ENCODE results near the gene FUCA1. TPM values are rescaled to one million over a fixed set of nuclear protein-coding genes. Genes with fewer than 3 reads are reported as not detected.

Gene FUCA1
- total and polyA plus RNA-seq, 10 of the 15 experiments (the other 5 are each of a cell fraction or from before 2014, with no cell fraction given) = 33.3 to 117 (median 52.6) TPM

DNA sequence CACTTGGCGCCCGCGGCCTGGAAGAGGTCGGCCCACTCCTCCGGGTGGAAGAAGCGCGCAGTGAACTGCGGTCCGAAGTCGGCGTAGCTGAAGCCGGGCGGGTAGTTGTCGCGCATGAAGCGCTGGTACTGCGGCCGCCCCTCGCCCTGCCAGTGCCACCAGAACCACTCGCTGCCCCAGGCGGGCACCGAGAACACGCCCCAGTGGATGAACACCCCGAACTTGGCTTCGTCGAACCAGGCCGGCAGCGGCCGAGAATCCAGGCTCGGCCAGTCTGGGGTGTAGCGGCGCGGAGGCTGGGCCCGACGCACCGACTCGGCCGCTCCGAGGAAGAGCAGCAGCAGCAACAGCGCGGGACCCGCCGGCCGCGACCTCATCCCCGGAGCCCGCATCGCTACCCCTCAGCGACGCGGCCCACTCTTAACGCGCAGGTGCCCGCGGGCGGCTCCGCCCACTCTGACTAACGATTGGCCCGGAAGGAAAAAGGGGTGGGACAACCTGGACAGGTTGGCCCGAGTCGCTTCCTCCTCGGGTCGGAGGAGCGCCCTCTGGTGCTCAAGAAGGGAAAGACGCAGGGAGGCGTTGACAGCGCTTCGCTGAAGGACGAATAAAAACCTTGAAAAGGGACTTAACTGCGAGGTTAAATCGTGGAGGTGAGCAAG lies at the start of gene FUCA1 (continued):
- TF ChIP-seq LARP7 (IDR thresholded peaks at IDR 0.05) = peak; percentile 89
- TF ChIP-seq SMAD5 (IDR thresholded peaks at IDR 0.05; ENCODE audit: low read depth) = 0 out of 2 replicates have a peak, but pooled peaks have one; percentile 28
- TF ChIP-seq, protein P1, sequence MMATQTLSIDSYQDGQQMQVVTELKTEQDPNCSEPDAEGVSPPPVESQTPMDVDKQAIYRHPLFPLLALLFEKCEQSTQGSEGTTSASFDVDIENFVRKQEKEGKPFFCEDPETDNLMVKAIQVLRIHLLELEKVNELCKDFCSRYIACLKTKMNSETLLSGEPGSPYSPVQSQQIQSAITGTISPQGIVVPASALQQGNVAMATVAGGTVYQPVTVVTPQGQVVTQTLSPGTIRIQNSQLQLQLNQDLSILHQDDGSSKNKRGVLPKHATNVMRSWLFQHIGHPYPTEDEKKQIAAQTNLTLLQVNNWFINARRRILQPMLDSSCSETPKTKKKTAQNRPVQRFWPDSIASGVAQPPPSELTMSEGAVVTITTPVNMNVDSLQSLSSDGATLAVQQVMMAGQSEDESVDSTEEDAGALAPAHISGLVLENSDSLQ (IDR thresholded peaks at IDR 0.05) = peak; percentile 27; the same call in 1 of the 2 replicates
- TF ChIP-seq SMC3 (IDR thresholded peaks at IDR 0.05; ENCODE audit: borderline replicate concordance, low read length) = peak; percentile 79
- no peak for TF ChIP-seq SMARCA5 (IDR thresholded peaks at IDR 0.05)
- TF ChIP-seq ATF7 (IDR thresholded peaks at IDR 0.05; ENCODE audit: low read depth) = no peak
- TF ChIP-seq NFIC (IDR thresholded peaks at IDR 0.05; ENCODE audit: low read depth, low read length) = no peak
- no peak for TF ChIP-seq ZNF622 (IDR thresholded peaks at IDR 0.05)
- 0 out of 2 replicates have a peak, but pooled peaks have one; percentile 3 for TF ChIP-seq TCF12 (IDR thresholded peaks at IDR 0.05; ENCODE audit: low read depth, low read length)
- TF ChIP-seq NR2C2 (IDR thresholded peaks at IDR 0.05; ENCODE audit: borderline replicate concordance, control insufficient read depth, insufficient read length, low read depth) = no peak
- peak; percentile 53 to 63; a peak in 2 of 4 replicates for TF ChIP-seq BHLHE40 (IDR thresholded peaks at IDR 0.05; ENCODE audit: borderline replicate concordance in 1 of 2, low read depth in 2 of 2, low read length in 1 of 2)
- TF ChIP-seq HCFC1 (IDR thresholded peaks at IDR 0.05; ENCODE audit: low read length) = no peak
- TF ChIP-seq, protein P2, sequence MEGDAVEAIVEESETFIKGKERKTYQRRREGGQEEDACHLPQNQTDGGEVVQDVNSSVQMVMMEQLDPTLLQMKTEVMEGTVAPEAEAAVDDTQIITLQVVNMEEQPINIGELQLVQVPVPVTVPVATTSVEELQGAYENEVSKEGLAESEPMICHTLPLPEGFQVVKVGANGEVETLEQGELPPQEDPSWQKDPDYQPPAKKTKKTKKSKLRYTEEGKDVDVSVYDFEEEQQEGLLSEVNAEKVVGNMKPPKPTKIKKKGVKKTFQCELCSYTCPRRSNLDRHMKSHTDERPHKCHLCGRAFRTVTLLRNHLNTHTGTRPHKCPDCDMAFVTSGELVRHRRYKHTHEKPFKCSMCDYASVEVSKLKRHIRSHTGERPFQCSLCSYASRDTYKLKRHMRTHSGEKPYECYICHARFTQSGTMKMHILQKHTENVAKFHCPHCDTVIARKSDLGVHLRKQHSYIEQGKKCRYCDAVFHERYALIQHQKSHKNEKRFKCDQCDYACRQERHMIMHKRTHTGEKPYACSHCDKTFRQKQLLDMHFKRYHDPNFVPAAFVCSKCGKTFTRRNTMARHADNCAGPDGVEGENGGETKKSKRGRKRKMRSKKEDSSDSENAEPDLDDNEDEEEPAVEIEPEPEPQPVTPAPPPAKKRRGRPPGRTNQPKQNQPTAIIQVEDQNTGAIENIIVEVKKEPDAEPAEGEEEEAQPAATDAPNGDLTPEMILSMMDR (IDR thresholded peaks at IDR 0.05 in 2 of 3, conservative IDR thresholded peaks at IDR 0.05 in 1 of 3; ENCODE audit: control insufficient read depth in 2 of 3, extremely low read depth in 1 of 3, insufficient read depth in 1 of 3, low read depth in 3 of 3, low read length in 3 of 3) = peak; percentile 94 to 96 (median 96)
- no peak for TF ChIP-seq MTA3 (IDR thresholded peaks at IDR 0.05; ENCODE audit: borderline replicate concordance, low read length)
- TF ChIP-seq GABPA (IDR thresholded peaks at IDR 0.05; ENCODE audit: low read depth) = no peak
- no peak for TF ChIP-seq ZSCAN29 (IDR thresholded peaks at IDR 0.05)
- TF ChIP-seq NR2F1 (conservative IDR thresholded peaks at IDR 0.05) = 0 out of 2 replicates have a peak, but pooled peaks have one; percentile 38
- TF ChIP-seq STAT1 (conservative IDR thresholded peaks at IDR 0.05) = no peak
- TF ChIP-seq, protein P3, sequence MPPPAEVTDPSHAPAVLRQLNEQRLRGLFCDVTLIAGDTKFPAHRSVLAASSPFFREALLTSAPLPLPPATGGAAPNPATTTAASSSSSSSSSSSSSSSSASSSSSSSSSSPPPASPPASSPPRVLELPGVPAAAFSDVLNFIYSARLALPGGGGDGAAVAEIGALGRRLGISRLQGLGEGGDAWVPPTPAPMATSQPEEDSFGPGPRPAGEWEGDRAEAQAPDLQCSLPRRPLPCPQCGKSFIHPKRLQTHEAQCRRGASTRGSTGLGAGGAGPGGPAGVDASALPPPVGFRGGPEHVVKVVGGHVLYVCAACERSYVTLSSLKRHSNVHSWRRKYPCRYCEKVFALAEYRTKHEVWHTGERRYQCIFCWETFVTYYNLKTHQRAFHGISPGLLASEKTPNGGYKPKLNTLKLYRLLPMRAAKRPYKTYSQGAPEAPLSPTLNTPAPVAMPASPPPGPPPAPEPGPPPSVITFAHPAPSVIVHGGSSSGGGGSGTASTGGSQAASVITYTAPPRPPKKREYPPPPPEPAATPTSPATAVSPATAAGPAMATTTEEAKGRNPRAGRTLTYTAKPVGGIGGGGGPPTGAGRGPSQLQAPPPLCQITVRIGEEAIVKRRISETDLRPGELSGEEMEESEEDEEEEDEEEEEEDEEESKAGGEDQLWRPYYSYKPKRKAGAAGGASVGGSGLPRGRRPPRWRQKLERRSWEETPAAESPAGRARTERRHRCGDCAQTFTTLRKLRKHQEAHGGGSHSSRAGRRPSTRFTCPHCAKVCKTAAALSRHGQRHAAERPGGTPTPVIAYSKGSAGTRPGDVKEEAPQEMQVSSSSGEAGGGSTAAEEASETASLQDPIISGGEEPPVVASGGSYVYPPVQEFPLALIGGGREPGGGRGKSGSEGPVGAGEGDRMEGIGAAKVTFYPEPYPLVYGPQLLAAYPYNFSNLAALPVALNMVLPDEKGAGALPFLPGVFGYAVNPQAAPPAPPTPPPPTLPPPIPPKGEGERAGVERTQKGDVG (CRISPR knock-in tag; IDR thresholded peaks at IDR 0.05) = no peak
- TF ChIP-seq, protein P4, sequence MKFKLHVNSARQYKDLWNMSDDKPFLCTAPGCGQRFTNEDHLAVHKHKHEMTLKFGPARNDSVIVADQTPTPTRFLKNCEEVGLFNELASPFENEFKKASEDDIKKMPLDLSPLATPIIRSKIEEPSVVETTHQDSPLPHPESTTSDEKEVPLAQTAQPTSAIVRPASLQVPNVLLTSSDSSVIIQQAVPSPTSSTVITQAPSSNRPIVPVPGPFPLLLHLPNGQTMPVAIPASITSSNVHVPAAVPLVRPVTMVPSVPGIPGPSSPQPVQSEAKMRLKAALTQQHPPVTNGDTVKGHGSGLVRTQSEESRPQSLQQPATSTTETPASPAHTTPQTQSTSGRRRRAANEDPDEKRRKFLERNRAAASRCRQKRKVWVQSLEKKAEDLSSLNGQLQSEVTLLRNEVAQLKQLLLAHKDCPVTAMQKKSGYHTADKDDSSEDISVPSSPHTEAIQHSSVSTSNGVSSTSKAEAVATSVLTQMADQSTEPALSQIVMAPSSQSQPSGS (IDR thresholded peaks at IDR 0.05; ENCODE audit: low read length) = no peak
- no peak for TF ChIP-seq ZNF274 (IDR thresholded peaks at IDR 0.05; ENCODE audit: insufficient read depth, insufficient read length)
- TF ChIP-seq, protein P5, sequence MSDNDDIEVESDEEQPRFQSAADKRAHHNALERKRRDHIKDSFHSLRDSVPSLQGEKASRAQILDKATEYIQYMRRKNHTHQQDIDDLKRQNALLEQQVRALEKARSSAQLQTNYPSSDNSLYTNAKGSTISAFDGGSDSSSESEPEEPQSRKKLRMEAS (IDR thresholded peaks at IDR 0.05; ENCODE audit: low read depth, low read length) = peak; percentile 24; the same call in 1 of the 2 replicates
- TF ChIP-seq CREM (IDR thresholded peaks at IDR 0.05; ENCODE audit: low read depth) = peak; percentile 68; the same call in 1 of the 2 replicates
- no peak; the same call in 1 of the 2 replicates for TF ChIP-seq WRNIP1 (IDR thresholded peaks at IDR 0.05; ENCODE audit: borderline replicate concordance, low read depth, low read length)
